ENCODE measurements around the gene TLE1.

The TLE1 gene

DNA sequence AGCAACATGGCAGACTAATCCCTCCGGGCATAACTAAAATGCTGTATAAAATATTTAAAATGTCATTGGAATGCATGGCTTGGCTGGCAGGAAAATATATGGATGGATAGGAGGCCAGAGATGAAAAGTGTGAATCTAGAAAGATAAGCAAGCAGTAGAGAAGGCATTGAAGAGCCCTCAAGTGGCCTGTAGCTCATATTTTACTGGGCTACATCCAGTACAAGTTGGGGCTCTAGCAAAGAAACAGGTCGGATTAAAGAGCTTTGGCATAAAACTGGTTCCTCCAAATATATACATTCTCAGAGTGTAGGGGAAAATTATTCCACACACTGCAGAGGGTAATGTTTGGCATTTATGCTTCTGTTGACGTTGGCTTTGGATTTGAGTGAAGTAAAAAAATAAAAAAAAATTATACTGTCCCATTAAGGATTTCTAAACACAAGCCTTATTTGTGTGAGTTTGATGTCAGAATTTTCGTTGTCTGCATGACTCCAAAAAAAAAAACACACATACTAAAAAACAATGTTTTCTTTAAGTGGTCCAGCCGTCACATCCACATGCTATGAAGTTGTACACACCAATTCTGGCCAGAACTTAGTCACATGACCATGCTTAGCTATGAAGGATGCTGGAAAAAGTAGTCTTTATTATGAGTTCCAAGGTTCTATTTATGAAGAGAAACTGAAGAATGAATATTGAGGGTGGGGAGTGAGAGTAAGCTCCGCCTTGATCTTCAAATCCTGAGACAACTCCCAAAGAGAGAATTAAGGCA, 147.0 kb downstream of the TLE1 start:
- no peak for DNase-seq

DNA sequence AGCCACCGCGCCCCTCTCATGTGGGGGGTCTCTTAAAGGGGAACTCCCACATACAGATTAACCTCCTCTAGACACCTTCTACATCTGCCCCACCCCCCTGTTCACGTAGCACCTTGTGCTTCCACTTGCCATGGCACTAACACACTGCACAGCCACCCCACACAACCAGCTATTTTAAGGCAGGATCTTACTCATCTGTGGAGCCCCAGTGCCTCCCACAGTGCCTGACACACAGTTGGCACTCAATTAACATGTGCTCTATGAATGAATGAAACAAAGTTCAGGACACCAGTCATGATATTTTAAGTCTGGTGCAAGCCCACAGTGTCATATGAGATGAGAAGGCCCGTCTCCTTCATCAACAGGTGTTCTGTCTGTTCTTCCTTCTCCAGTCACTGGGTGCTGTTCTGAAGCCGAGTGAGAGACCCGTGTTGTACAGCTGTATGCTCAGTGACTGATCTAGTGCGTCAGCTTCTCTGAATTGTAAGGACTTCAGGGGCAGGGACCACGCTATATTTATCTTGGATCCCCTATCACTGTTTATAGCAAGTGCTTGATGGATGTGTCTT, 149.1 kb downstream of the TLE1 start:
- no peak for DNase-seq

DNA sequence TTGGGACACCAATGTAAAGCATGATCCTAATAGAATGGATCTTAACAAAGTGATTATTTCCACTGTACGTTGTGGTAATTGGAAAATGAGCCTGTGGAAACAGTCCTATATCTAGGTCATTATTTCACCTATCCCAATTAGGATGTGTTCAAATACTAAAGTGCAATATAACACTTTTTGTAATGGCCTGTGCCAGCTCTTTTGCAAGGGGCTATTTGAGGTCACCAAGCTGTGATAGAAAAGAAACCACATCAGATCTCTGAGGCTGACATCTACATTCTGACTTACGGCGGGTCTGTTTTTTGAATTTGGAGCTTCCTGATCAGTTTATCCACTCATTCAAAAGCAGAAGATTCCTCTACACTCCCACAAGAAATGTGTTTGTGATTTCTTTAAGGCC, 150.0 kb downstream of the TLE1 start:
- no peak for DNase-seq

DNA sequence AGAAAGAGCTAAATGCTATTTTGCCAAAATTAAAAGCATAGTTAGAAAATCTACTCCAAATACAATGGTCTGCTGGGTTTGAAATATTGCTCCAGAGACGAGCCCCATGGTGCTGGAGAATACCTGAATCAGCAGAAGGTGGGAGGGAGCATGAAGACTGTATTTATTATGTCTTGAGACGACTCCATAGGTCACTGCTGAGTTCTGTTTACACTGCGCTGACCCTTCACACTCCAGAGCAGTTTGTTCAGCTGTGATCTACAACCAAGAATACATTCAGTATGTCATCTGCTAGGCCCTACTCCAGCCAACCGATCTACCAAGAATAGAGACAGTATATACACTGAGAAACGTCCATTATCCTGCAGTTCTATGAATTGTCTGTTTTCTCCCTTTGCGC, 150.5 kb downstream of the TLE1 start:
- DNase-seq, result no peak

DNA sequence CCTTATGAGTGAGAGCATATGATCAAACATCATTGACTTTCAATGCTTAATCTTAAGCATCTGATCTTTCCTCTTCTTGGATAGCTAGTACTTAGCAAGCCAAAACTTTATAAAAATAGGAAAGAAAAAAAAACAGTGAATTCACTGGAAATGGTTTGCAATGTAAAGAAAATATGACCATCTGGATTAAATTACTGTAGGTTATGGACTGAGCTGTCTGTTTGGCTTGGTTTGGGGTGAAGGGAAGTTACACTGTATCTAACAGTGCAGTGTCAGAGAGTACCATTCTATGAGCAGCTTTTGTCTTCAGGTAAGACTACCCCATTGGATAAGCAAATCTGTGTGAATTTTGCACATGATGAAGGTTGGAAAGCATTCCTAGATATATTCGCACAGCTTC, 151.4 kb downstream of the TLE1 start:
- no peak for DNase-seq

DNA sequence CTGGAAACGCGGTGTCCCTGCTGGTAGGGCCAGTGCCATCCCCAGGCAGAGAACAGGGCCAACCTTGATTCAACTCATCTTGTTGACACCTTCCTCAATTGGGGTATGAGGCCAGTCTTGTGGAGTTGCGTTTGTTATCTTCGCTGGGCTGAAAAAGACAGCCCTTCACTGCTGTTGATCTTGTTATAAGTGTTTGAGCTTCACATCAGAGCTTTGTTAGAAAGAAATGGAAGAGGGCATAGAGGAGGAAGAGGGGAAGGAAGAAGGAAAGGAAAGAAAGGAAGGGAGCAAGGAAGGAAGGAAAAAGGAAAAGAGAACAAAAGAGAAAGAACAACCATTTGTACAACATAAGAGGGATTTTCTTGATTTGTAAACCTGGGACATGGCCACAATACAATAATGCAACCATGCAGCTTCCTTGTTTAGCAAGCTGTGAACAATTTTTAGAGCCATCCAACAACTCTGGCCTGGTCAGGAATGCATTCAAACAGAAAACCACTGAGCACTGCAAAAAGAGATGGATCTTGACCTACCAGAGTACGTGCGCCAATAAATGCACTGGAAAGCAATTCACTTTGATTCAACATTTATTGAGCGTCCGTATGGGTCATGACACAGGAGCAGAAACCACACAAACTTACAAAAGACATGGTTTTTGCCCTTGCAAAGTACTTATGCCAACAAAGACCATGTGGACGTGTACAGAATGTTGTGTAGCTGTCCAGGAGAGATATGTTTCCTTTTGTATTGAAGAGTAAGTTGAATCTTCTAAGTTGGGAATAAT, 152.9 kb downstream of the TLE1 start:
- no peak for DNase-seq

DNA sequence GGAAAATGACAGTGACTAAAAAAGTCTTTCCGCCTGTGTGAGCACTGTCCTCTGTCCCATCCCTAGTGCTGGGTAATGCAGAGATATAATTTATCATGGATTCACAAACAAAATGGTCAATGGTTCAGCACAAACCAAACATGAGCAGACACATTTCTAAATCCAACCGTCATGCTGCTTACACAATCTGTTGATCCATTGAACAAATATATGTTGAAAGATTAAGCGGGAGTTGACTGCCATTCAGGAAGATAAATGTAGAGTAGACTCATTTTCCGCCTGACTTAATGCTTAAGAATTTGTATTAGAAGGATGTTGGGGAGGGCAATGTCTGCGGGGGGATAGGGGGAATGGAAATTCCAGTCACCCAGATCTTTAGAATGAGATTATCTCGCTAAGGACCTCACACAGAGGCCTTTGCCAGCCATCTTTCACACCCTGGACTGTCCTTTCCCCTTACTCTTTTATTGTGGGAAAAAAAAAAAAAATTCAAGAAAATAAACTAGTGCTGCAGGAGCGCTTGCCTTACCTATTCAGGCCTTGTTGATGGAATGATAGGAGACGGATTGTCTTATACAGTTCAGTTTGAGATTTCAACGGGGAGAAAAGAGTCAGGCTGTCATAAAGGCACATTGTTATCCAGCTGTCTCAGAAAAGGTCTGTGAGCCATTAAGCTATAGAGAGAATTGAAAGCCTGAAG, 153.7 kb downstream of the TLE1 start:
- no peak for DNase-seq

DNA sequence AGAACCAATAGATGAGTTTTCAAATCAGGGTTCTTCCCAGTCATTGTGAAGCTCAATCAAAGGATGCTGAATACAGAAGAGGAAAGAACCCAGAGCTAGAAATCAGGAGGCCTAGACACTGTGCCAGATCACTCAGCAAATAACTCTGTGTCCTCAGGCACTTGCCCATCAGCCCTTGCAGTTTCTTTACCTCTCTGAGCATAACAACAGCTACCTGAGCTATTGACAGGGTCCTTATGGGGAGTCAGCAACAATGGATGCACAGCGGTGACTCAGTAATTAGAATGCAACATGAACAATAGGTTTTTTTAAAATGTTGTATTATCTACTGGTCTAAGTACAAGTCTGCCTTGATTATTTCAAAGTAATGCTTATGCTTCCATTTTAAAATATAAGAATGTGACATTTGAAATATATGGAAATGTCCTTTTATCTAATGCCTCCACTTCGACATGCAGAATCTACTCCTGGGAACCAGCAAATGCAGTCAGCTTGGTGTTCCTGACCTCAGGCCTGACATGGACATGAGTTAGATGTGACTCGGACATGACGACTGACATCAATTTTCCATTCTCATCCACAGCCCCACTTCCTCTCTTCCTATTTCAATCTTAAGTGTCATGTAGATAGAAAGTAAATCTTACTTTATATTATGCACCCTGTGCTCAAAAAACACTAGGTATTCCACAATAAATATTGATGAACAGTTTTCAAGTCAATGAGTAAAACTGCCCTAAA, 155.0 kb downstream of the TLE1 start:
- no peak for DNase-seq

All from T-helper 1 cell (primary cell).